Neural cell (in vitro differentiated cells): ENCODE results near the gene COLGALT1.

Experiments
- EP300 ChIP-seq: fragments of 450-650 bp; conservative IDR thresholded peaks from 2 replicates; pipeline ENCODE4 v1.6.1; 2014; ENCODE audit warnings: antibody characterized with exemption, mild to moderate bottlenecking, moderate library complexity; ENCODE audit not compliant: poor library complexity, severe bottlenecking
- TF ChIP-seq, protein P1 (sequence below): fragments of 450-650 bp; IDR thresholded peaks from 2 replicates; pipeline ENCODE4 v1.5.1; 2014; ENCODE audit warnings: antibody characterized with exemption, mild to moderate bottlenecking, moderate library complexity; ENCODE audit not compliant: poor library complexity, severe bottlenecking

DNA sequence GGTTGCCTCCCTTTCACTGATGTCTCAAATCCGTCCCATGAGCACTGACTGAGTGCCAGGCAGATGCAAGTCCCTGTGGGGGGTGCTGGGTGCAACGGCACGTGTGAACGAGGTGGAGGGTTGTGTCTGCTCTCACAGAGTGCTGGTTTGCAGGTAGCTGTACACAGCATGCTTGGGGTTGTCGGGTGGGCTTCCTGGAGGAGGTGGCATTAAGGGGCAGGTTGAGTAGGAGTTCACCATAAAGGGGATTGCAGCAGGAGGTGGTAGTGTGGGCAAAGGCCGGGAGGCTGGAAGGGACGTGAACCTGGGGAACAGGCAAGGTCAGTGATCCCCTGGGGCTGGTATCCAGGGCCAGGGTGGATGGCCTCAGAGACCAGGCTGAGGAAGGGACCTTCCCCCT lies 17.2 kb downstream of the COLGALT1 start:
- TF ChIP-seq EP300, result no peak
- TF ChIP-seq, protein P1, sequence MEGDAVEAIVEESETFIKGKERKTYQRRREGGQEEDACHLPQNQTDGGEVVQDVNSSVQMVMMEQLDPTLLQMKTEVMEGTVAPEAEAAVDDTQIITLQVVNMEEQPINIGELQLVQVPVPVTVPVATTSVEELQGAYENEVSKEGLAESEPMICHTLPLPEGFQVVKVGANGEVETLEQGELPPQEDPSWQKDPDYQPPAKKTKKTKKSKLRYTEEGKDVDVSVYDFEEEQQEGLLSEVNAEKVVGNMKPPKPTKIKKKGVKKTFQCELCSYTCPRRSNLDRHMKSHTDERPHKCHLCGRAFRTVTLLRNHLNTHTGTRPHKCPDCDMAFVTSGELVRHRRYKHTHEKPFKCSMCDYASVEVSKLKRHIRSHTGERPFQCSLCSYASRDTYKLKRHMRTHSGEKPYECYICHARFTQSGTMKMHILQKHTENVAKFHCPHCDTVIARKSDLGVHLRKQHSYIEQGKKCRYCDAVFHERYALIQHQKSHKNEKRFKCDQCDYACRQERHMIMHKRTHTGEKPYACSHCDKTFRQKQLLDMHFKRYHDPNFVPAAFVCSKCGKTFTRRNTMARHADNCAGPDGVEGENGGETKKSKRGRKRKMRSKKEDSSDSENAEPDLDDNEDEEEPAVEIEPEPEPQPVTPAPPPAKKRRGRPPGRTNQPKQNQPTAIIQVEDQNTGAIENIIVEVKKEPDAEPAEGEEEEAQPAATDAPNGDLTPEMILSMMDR, result no peak
